Astrocyte of the hippocampus (primary cell): ENCODE results near the gene RGPD6.
A peak's percentile ranks its signal among the peaks of the same experiment; 100 is the strongest.
"Not testable (repeated sequence)": the region's sequence is repeated elsewhere in the genome, so short reads cannot be mapped to it uniquely, and the experiment has no call there.

Source experiments
- DNase-seq: peaks from one replicate; pipeline ENCODE4 v3.0.0; 2011; ENCODE audit warnings: low read depth, low spot score

The RGPD6 gene

DNA sequence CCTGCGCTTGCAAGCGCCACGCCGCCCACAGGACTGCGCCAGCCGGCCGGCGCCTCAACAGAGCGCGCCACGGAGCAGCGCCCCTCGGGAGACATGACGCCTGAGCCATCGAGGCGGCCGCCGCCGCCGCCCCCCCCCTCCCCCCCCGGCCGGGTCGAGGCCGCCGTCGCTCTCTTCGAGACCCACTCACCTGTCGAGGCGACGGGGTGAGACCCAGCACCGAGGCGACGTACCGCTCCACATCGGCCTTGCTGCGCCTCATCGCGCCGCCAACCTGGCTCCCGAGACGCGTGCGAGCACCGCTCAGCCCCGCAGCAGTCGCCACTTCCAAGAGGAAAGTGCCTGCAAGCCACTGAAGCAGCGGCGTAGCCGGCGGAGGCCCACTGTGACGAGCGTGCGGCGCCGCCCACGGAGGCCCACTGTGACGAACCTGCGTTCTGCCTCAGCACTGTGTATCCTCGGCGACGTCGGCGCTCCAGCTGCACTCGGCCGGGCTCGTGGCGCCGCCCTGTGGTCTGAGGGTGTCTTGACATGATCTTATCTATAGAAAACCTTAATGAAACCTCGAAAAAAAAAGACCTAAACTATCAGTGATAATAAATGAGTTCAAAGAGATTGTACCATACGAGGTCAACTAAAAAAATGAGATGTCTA lies at the start of gene RGPD6:
Gene RGPD6 (minus strand): TSS at position 460 of the 654 bp plus-strand sequence. CDS start 198 bp downstream, at position 262.
- DNase-seq = not testable (repeated sequence)

DNA sequence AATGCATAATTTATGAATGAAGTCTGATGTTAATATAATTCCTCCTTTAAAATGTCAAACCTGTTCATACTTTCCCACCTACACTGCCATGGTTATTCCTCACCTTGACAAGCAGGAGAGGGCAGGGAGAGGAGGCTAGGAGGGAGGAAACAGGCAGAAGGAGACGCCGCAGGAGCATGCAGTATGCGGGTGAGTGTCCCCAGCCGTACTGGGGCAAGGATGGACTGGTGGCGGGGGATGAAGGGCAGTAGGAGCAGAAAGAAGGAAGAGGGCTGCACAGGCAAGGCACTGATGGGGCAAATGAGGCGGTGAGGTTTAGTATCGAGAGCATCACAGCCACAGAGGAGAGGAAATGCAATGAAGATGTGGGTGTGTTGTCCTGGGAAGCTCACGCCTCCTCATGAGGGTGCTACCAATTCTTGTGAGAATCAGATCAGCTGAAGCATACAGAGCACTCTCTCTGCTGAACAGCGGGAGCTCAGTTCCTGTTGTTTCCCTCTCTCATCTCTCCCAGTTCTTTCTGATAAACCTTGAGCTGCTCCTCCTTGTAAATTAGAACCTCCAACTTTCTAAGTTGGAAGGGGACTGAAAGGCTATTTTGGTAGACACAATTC lies 42.4 kb upstream of the RGPD6 start:
- not testable (repeated sequence) for DNase-seq

DNA sequence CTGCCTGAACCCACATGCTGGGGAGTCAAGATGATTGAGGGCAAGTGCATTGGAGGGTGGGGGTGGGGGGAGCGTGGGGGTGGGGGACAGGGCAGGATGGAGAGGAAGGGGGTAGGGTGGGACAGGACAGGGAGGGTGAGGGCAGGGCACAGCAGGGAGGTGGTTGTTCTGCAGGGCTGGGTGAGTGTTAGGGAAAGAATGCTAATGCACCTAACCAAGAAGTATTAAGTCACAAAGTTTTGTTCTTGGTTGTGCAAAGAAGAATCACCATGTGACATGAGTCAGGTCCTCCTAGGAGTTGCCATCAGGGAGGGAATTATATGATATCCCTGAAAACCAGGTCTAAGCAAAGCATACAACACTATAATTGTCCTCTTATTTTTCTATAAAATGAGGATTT lies 36.9 kb upstream of the RGPD6 start:
- DNase-seq = not testable (repeated sequence)

DNA sequence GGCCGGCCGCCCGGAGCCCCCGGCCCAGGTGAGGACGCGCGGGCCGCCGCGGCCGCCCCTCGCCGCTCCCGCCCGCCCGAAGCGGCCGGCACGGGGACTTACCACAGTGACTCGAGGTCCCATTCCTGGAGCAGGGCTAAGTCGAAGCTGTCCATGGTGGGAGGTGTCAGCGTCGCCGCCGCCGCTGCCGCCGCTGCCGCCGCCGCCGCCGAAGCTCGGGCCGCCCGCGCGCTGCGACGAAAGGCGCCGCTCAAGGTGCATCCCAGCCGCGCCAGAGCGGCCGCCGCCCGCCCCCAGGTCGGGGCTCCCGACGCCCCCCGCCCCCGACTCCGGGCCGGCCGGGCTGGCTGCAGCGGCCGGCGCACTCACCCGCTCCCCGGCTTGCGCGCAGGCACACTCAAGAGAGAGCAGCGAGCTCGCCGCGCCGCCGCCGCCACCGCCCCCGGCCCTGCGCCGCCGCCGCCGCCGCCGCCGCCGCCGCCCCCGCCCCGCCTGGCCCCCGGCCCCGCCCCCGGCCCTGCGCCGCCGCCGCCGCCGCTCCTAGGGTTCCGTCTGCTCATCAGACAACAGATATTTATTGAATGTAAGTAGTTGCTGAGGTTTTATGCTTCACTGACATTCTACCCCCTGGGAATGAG lies 33.7 kb upstream of the RGPD6 start:
- peak; percentile 21 for DNase-seq

DNA sequence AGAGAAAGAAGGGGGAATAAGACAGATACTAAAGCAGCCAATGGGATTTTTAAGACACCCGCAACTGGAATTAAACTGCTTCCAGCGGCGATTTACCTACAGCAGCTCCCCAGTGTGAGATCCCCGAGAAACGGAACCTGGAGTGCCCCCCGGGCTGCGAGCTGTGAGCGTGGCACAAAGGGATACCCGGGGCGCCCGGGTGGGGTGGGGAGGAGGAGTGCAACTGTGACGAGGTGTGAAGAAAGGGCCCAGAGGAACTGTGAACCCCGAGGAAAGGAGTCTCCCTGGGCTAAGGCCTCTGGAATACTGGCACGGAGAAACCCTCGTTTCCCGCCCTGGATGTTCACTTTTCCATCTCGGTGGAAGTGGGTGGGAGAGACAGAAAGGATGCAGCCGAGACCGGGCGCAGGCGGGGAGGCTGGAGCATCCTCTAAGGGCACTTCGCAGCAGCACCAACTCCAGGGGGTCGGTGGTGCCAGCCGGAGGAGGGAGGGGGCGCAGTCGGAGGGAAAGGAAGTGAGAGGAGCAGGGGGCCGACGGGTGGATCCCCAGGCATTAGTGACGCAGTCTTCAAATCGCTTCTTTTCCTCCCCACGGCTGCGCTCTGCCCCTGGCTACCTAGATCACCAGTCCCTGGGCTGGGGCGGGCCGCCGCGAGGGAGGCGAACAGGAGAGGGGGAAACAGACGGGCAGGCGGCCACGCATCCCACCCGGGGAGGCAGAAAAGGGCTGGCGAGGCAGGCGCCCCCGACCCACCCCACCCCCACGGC lies 33.0 kb upstream of the RGPD6 start:
- not testable (repeated sequence) for DNase-seq

DNA sequence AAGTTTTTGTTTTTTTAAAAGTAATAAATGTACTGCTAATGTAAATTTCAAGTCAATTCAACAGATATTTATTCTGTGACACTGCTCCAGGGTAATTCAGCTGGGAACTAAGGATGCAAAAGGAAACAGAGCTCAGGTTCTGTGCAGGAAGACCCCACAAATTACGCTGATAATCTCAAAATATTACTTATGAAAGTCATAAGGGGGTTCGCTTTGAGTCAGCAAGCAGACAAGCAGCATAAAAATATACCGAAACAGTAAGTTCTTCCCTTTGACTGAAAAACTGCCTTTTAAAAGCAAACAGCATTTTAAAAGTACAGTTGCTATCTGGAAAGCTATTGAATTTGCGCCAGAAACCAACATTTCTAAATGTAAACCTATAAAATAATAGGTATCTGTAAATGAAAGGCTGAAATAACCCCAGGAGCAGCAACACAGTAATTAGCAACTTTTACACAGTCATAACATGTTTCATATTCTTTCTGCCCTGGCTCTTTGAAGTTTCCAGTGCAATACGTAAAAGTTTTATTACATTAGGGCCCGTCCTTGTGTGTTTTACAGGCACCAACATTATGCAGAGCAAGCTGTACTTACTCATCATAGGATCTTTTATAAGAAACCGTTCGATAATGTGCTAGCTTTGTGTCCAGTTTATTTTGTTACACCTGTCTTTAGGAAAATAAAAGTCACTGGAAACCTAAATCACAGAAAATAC lies 31.9 kb upstream of the RGPD6 start:
- not testable (repeated sequence) for DNase-seq

DNA sequence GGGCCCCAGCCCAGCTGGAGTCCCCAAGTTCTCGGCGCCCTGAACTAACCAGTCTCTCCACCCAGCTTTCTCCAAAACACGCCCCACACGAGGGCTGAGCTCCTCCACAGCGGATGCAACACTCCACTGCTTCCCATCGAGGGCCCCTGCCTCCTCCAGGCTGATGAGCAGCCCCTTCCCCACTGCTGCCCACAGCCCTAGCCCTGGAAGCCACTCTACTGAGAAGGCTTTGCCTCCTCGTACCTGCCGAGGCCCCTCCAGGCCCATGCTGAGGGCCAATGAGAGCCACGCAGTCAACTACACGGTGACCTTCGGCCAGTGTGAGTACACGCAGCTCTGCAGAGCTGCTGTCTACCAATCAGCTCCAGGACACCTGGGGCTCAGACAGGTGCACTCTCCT lies 28.0 kb upstream of the RGPD6 start:
- not testable (repeated sequence) for DNase-seq

DNA sequence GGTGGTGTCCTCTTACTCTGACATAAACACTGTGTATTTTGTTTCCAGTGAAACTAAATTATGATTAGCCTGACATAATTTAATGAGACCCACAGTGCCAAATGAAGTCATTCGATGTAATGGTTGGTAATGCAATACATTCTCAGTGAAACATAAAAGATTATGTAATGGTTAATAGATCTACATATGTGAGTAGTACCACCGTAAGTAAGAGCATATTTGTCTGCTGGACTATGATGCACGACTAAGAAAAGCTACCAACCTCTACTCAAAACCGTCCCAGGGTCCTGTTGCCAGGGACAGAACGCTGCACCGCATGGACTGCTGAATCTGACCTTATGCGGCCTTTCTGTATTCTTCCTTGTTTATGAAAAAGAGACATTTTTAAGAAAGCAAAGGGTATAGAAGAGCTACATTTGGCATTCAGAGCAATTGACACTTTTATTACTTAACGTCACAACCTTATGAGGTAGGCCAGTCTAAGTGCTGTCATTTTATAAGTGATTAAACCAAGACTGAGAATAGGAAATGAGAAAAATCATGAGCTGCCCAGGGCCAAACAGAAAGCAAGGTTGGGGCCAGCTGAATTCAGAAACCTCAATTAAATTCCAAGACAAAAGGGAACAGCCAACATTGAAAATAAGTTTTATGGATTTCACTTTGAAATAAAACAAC lies 27.0 kb upstream of the RGPD6 start:
- not testable (repeated sequence) for DNase-seq

DNA sequence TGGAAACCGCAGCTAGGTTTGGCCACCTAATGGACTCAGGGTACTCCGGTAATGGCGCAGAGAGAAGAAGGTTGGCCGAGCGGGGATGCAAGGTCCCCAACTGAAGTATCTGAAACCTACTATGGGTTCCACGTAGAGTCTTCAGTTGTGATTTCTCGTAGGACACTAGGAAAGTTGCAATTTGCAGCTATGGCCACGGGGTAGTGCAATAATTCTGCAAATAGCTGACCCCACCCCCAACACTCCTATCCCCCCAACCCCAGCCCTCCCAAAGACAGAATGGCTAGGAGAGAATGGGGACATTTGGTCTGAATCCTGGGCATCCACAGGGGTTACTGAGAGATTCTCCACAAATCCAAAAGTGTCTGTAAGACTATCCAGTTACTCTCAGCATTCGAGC lies 25.1 kb upstream of the RGPD6 start:
- not testable (repeated sequence) for DNase-seq

DNA sequence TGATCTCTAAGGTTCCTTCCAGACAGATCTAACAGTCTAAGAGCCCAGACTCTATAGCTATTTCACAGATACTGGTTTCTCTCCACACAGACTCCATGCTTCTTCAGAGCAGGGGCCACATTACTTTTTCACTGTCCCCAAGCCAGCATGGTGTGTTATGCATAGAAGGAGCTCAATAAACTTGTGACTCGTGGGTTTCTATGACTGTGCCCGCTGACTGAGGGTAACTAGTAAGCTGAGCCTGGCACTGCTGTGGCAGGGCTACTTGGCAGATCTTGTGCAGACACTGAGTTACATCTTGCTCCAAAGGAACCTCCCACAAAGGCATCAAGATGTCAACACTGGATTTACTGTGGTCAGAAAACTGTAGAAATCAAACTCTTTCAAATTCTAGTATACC lies 15.0 kb upstream of the RGPD6 start:
- DNase-seq = not testable (repeated sequence)

DNA sequence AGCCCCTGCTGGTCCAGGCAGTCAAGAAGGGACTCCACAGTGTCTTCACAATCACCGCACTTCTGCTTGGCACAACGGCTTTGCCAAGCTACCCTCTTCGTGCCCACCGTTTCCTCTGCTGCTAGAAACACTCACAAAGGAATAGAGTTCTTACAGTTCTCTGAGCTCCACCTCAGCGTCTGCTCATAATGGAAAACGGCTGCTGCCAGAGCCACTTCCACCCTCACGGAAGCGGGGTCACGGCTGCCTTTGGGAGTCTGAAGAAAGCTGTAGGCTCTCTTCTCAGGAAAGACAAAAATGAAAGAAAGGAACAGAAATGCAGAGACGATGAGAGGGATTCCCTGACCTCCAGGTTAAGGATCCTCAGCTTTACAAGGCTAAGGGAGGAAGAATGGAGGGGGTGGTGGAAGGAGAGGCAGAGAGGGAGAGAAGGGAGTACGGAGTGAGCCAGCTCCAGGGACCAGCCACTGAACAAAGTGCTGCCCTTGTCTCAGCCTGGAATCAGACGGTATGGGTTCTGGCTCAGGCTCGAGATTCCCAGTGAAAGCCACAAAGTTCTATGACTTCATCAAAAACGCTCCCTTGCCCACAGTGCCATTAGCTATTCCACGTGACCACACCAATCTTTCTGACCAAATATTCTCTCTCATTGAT lies 12.8 kb upstream of the RGPD6 start:
- DNase-seq = not testable (repeated sequence)

DNA sequence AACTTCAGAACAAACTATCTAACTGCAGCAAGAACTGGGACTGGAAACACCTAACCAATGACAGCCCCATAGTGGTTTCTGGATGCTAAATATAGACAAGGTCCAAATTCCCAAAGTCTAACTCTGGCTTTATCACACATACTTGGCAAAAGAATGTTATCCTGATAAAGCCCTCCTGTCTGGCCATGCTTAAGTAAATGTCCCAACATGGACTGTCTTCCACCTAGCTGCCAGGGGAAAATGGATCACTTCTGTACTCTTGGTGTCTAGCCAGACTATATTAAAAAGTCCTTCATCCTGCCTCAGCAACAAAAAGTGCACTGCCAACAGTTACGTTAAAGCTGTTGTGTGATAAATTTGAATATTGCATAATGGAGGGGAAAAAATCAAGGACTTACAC lies 11.5 kb upstream of the RGPD6 start:
- not testable (repeated sequence) for DNase-seq

DNA sequence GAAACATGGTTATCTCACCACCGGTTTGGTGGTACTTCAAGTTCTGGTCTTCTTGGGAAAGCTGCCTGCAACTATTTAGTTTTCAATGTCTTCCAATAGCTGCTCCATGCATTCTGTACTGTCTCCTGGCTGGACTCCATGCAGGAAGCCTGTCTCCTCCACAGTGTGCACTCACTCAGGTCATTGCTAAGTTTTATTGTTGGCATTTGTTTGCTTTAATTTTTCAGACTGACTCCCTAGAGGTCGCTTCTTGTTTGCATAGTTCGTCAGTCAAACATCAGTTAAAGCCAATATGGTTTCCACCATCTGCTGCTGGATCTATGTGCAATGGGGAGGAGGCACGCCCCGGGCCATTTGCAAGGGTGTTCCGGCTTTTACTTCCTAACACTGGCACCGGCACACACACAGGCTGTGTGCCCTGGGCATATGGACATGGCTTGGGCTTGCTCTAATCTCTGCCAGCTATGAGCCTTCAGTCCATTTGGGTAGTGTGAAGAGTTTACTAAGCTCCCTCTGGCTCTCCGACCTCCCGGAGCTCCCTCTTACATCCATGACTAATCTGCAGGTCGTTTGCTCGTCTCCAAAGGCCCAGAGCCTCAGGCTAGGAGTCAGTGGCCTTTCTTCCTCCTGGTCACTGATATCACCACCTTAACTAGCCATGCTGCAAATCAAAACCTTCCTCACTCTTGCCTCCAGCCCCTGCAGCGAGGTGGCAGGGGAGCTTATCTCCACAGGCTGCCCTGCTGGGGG lies 2.4 kb upstream of the RGPD6 start:
- DNase-seq = not testable (repeated sequence)

DNA sequence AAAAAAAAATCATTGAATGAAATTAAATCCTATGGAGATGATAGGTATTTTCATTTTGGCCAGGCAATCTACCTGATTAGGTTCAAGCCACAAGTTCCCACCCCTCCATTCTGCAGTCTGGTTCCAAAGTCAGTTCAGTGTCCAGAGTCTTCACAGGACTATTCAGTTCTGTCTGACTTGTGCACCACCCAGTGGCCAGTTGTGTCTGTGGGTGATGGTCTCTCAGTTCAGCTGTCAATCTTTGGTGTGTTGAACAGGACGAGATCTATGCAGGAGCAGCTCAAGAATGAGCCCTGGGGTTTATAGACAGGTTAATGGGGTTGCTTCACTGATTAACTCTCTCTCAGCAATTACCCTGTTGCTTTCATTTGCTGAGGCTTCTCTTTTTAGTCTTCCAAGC lies 1.4 kb upstream of the RGPD6 start:
- DNase-seq = not testable (repeated sequence)

DNA sequence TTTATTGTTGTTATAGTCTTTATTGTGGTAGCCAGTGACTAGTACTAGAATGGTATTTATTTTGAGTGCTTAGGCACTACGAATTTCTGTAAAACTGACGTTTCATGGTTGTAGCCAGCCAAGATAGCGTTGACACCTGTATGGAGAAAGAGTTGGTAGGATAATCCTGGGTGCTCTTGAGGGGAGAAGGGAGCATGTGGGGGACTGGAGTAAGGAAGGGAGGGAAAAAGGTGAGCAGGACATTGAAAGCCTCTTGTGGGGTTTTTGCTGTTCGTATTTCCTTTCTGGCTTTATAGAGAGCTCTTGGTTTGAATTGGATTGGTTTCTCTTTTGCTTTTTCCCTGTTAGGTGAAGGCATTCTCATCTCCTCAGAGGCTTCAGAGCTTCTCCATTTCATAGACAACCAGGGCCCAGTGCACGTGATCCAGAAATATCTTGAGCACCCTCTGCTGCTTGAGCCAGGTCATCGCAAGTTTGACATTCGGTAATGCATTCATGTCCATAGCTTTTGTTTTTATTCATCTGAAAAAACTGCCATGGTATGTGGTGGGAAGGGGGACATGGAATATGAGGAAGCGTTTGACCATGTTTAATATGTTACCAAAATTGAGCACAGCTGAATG lies 77.2 kb downstream of the RGPD6 start:
- not testable (repeated sequence) for DNase-seq

DNA sequence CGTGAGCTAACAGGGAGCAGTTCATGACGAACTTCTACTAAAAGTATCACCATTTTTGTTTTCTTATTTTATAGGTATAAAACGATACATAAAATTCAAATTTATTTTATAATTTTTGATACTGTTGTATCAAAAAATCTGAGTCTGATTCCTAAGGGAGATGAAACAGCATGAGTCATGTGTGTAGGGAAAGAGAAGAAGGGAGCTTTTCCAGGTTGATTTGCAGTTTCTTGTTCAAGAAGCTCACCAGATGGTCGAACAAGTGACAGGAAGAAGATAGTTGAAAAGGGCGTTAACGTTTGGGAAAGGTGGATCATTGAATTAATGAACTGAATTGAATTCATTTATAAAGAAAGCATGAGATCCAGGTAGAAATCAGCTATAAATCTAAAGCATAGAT lies 81.0 kb downstream of the RGPD6 start:
- not testable (repeated sequence) for DNase-seq

DNA sequence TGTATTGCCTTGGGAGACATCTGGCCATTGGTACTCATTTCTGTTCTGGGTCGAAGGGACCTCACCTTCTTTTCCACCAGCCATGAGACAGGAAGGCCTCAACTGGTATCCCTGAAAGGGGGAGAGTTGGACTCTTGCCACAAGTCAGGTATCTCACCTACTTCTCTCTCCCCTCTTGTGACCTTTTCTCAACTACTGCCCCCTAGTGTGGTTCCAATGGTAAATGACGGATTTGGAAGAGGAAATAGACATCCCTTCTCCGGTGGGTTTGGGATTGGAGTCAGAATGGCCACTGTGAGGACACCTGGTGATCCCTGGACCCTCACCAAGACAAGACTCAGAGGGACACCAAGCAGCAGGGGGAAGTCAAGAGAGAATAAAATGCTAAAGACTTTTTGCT lies 82.5 kb downstream of the RGPD6 start:
- not testable (repeated sequence) for DNase-seq

DNA sequence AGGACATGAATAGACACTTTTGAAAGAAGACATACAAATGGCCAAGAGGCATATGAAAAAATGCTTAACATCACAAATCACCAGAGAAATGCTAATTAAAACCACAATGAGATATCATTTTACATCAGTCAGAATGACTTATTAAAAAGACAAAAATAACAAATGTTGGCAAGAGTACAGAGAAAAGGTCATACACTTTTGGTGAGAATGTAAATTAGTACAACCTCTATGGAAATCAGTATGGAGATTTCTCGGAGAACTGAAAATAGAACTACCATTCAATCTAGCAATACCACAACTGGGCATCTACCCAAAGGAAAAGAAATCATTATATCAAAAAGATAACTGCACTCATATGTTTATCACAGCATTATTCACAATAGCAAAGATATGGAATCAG lies 88.0 kb downstream of the RGPD6 start:
- not testable (repeated sequence) for DNase-seq

DNA sequence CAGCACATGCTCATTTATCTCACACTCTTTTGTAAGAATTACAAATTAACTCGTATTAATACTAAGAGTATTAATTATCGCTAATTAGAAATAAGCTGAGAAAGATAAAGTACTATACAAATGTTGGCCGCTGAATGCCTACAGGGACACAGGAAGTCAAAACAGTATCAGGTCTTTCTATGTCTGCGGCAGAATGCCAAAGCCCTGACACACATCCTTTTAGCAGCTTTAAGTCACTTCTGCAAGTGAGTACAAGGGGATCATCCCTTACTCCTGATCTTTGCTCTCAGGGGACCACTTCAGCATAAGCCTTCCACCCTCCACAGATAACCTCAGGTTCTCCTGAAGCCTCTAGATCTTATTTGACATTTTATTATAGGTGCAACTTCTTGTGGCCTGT lies 94.3 kb downstream of the RGPD6 start:
- DNase-seq = not testable (repeated sequence)
